GM12878 (cell line): ENCODE data around the gene FRAS1. TPM values are rescaled to one million over a fixed set of nuclear protein-coding genes. Genes with fewer than 3 reads are reported as not detected.
A peak's percentile ranks its signal among the peaks of the same experiment; 100 is the strongest.

Experiments
- ATAC-seq: fragments of 200-7000 bp; cut with Tn5 transposase; 3 replicates; pipeline ENCODE4 v1.9.1; 2020; ENCODE audit warnings: mild to moderate bottlenecking, moderate library complexity
- BruUV-seq: library from RNA; stranded (reverse); fragments of 400-500 nt; replicated peaks from 2 replicates; lab custom pipeline; 2021; lab: Mats Ljungman, UMichigan
- CTCF ChIA-PET: fragments of 300-600 bp; sonication (Branson Sonifier 250); formaldehyde crosslinking; extraction: SDS; loops from one replicate; lab custom pipeline; 2021; ENCODE audit warnings: inconsistent platforms; lab: Yijun Ruan, JAX
- POLR2A ChIA-PET: fragments of 350-600 bp; formaldehyde crosslinking; extraction: SDS; loops from one replicate; lab custom pipeline; 2021; ENCODE audit warnings: inconsistent platforms; lab: Charles Lee
- RAD21 ChIA-PET: fragments of 300-600 bp; sonication (Branson Sonifier 250); formaldehyde crosslinking; loops from one replicate; lab custom pipeline; 2023; ENCODE audit warnings: antibody characterized with exemption; ENCODE audit not compliant: unreplicated experiment; lab: Charles Lee
- SMC1A ChIA-PET: fragments of 300-600 bp; sonication (Branson Sonifier 250); formaldehyde crosslinking; loops from one replicate; lab custom pipeline; 2023; ENCODE audit not compliant: unreplicated experiment, uncharacterized antibody; lab: Charles Lee
- DNase-seq: peaks from one replicate; pipeline ENCODE4 v3.0.0-alpha.2; 2011; ENCODE audit warnings: low read depth, low spot score
- FAIRE-seq: peaks from 3 replicates; lab custom pipeline; 2011; peaks lifted over from hg19 to GRCh38; lab: Jason Lieb, UNC
- H2AFZ ChIP-seq: 2 replicates; pipeline ENCODE4 v1.6.0; 2011; ENCODE audit warnings: low read depth, low read length, control low read depth; ENCODE audit not compliant: control insufficient read depth
- H3K27ac ChIP-seq: 2 replicates; pipeline ENCODE4 v1.5.1; 2011; ENCODE audit warnings: control low read depth; ENCODE audit not compliant: control insufficient read depth, insufficient read depth
- H3K27me3 ChIP-seq, 2 experiments: replicated peaks in 1 of 2; 2 replicates each; pipeline versions ENCODE4 v1.6.0 to v1.6.1; 2011; ENCODE audit warnings: low read length in 1 of 2; ENCODE audit not compliant: control insufficient read depth in 2 of 2, insufficient read depth in 2 of 2
- H3K36me3 ChIP-seq, 2 experiments: 2 replicates each; pipeline ENCODE4 v1.5.1; 2011; ENCODE audit warnings: low read length in 1 of 2; ENCODE audit not compliant: control insufficient read depth in 2 of 2, insufficient read depth in 2 of 2
- H3K4me1 ChIP-seq: 2 replicates; pipeline ENCODE4 v1.6.1; 2011; ENCODE audit warnings: mild to moderate bottlenecking, low read length, moderate library complexity, mixed read lengths; ENCODE audit not compliant: control insufficient read depth, insufficient read depth
- H3K4me2 ChIP-seq: 2 replicates; pipeline ENCODE4 v1.6.0; 2011; ENCODE audit warnings: control low read depth; ENCODE audit not compliant: control insufficient read depth, insufficient read depth
- H3K4me3 ChIP-seq: fragments of 200-600 bp; sonication (generic); 2 replicates; pipeline ENCODE4 v1.5.1; 2016
- H3K79me2 ChIP-seq: 2 replicates; pipeline ENCODE4 v1.6.0; 2011; ENCODE audit warnings: low read length; ENCODE audit not compliant: control insufficient read depth, insufficient read depth
- H3K9ac ChIP-seq: 2 replicates; pipeline ENCODE4 v1.8.0; 2011; ENCODE audit warnings: low read length, control low read depth, mixed read lengths; ENCODE audit not compliant: control insufficient read depth, insufficient read depth
- H3K9me3 ChIP-seq: replicated peaks from 3 replicates; pipeline ENCODE4 v1.5.1; 2011; ENCODE audit warnings: mild to moderate bottlenecking, low read length; ENCODE audit not compliant: control insufficient read depth, insufficient read depth
- H4K20me1 ChIP-seq: 2 replicates; pipeline ENCODE4 v1.6.0; 2011; ENCODE audit not compliant: control insufficient read depth, insufficient read depth
- BHLHE40 ChIP-seq, 2 experiments: fragments of 450-650 bp in 1 of 2; IDR thresholded peaks; 2 replicates each; pipeline ENCODE4 v1.6.1; 2011 to 2017; ENCODE audit warnings: low read depth in 2 of 2, borderline replicate concordance in 1 of 2, improper control_type of control experiment in 1 of 2, low read length in 1 of 2, mild to moderate bottlenecking in 1 of 2
- CBFB ChIP-seq: IDR thresholded peaks from 2 replicates; pipeline ENCODE4 v1.6.1; 2016; ENCODE audit warnings: antibody characterized with exemption, low read depth
- CREM ChIP-seq: IDR thresholded peaks from 2 replicates; pipeline ENCODE4 v1.6.1; 2014; ENCODE audit warnings: antibody characterized with exemption, low read depth
- EGR1 ChIP-seq, 2 experiments: IDR thresholded peaks; 1 replicate in 1 of 2; 2 replicates in 1 of 2; pipeline ENCODE4 v1.6.1; 2011 to 2012; ENCODE audit warnings: low read depth in 2 of 2, low read length in 2 of 2, borderline replicate concordance in 1 of 2, mild to moderate bottlenecking in 1 of 2, moderate library complexity in 1 of 2
- GATAD2B ChIP-seq: fragments of 450-650 bp; conservative IDR thresholded peaks from 2 replicates; pipeline ENCODE4 v1.6.1; 2017; ENCODE audit warnings: low read depth, mild to moderate bottlenecking, moderate library complexity
- HDGF ChIP-seq: fragments of 450-650 bp; IDR thresholded peaks from 2 replicates; pipeline ENCODE4 v1.6.1; 2016; ENCODE audit warnings: antibody characterized with exemption
- IKZF2 ChIP-seq, 2 experiments: fragments of 450-650 bp; IDR thresholded peaks; 2 replicates each; pipeline ENCODE4 v1.6.1; 2017; ENCODE audit warnings: mild to moderate bottlenecking in 2 of 2, moderate library complexity in 2 of 2
- RAD21 ChIP-seq: IDR thresholded peaks from 2 replicates; pipeline ENCODE4 v1.6.1; 2011; ENCODE audit warnings: mild to moderate bottlenecking, low read depth, low read length, moderate library complexity; ENCODE audit not compliant: insufficient read depth
- SIN3A ChIP-seq: IDR thresholded peaks from 2 replicates; pipeline ENCODE4 v1.6.1; 2012; ENCODE audit warnings: low read depth, low read length, improper control_type of control experiment
- STAT1 ChIP-seq: fragments of 450-650 bp; conservative IDR thresholded peaks from 2 replicates; pipeline ENCODE4 v1.6.1; 2014; ENCODE audit warnings: antibody characterized with exemption, mild to moderate bottlenecking
- SUZ12 ChIP-seq: fragments of 200-600 bp; sonication (generic); IDR thresholded peaks from one replicate; pipeline ENCODE4 v1.6.1; 2018; ENCODE audit warnings: antibody characterized with exemption, mild to moderate bottlenecking; ENCODE audit not compliant: unreplicated experiment
- ZNF24 ChIP-seq: fragments of 450-650 bp; IDR thresholded peaks from 2 replicates; pipeline ENCODE4 v1.6.1; 2017; ENCODE audit warnings: antibody characterized with exemption, mild to moderate bottlenecking
- WGBS: methylation state at CpG from one replicate; pipeline ENCODE4 v1.1.6; 2016; ENCODE audit warnings: low lambda C conversion rate; ENCODE audit not compliant: insufficient replicate concordance, insufficient coverage; ENCODE audit errors: missing lambda C conversion rate; 5-methylcytosine and 5-hydroxymethylcytosine counted together
- in situ Hi-C: fragments of 300-500 bp; cut with MboI; formaldehyde crosslinking; loops from 9 replicates; pipeline ENCODE4 v1.14.3; 2018; ENCODE audit warnings: mixed read lengths
- intact Hi-C: fragments of 100-400 bp; cut with micrococcal nuclease; formaldehyde crosslinking; loops from one replicate; pipeline ENCODE4 v1.14.2; 2022; ENCODE audit not compliant: unreplicated experiment
- polyA plus RNA-seq, 11 experiments: library from polyadenylated mRNA; depleted of rRNA in 4 of 11; unstranded in 6 of 11; stranded (reverse) in 5 of 11; fragments of >200 nt; fragmentation: Nextera tagmentation in 4 of 11; fragmentation: Illumina TruSeq in 1 of 11; extraction: Ambion mirVana in 4 of 11; extraction: Trizol in 1 of 11; gene quantifications; 1 replicate in 1 of 11; 2 replicates in 10 of 11; pipeline versions ENCODE4 v1.2.1 to v1.2.3, GENCODE V29; 2011 to 2016; ENCODE audit warnings: inconsistent platforms in 2 of 11, missing spikeins in 2 of 11, low read depth in 1 of 11
- total RNA-seq, 4 experiments: library from RNA; depleted of rRNA in 3 of 4; stranded (reverse); fragments of >200 nt in 3 of 4; fragmentation: Illumina TruSeq in 1 of 4; extraction: Trizol in 1 of 4; gene quantifications; 2 replicates each; pipeline versions ENCODE4 v1.2.1 to v1.2.3, GENCODE V29; 2013 to 2021
- TF ChIP-seq, protein P1 (sequence below): IDR thresholded peaks from 2 replicates; pipeline ENCODE4 v1.6.1; 2012; ENCODE audit warnings: low read depth, low read length, improper control_type of control experiment
- TF ChIP-seq, protein P2 (sequence below): fragments of 450-650 bp; formaldehyde crosslinking; IDR thresholded peaks from 2 replicates; pipeline ENCODE4 v1.4.0; 2022; ENCODE audit warnings: mild to moderate bottlenecking, moderate library complexity

Gene FRAS1
- total and polyA plus RNA-seq, 10 of the 15 experiments (the other 5 are each of a cell fraction or from before 2014, with no cell fraction given), result 0.08 to 11.7 (median 0.20) TPM

DNA sequence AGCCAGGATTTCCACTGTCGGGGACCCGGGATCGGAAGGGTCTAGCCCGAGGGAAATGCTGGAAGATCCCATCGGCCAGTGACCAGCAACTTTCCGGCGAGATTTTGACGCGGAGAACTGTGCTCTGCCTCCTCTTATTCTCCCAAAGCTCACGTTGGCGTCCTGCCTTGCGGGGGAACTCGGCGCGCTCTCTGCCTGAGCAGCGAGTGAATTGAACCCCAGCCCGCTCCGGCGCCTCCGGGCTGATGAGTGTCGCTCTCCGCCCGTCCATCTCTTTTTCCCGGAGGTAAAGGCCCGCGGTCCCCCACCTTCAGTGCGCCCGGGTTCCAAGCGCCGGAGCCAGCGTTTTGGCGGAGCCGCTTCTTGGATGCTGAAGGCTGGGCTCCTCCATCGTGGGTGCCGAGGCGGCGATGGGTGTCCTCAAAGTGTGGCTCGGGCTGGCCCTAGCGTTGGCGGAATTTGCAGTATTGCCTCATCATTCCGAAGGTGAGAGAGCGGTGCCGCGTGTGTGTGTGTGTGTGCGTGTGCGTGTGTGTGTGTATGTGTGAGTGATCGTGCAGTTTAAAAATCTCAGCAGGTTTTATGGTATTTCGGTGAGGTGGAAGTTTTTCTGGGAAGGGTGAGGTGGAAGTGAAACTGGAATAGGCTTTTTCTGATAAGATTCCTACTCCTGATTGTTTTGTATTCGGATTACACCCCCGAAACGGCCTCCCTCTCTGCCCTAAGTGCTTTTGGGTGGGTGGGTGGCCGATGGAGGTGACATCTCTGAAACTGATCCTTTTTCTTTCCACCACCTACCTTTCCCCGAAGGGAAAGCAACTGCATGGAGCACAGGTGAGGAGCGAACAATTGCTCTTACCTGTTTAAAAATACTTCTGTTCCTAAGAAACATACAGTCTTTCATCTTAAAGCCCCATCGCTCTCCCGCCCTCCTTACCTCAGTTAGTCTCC is 752 bp downstream of the FRAS1 start:
- no peaks in the 10 kb centered on the region for H3K36me3 ChIP-seq
- peak overlapping the region; percentile 4; the same call in 1 of the 2 replicates for H2AFZ ChIP-seq
- no peaks in the 10 kb centered on the region for H3K79me2 ChIP-seq
- ATAC-seq (peak; percentile 52), DNase-seq (no peak), FAIRE-seq (no peak)
- no peak overlapping the region for H3K27ac ChIP-seq
- H3K4me1 ChIP-seq, result peaks cover 12% of the 10 kb centered on the region; the same call in 1 of the 2 replicates
- peaks cover 0 to 35% of the 10 kb centered on the region in 2 experiments; a peak in 3 of 4 replicates for H3K27me3 ChIP-seq
- intact Hi-C loops (loop anchor here (5.0 to 10.0 kb wide), 4 partner anchors 507 to 804 kb away; no protein-coding TSS in a partner anchor), in situ Hi-C loops (no loop called here)
- SMC1A ChIA-PET, result interaction anchor here (0.9 to 3.5 kb wide), 11 partner anchors 94 to 587 kb away, joined by 3 to 30 read pairs (median 4); no protein-coding TSS in a partner anchor
- POLR2A ChIA-PET, result interaction anchor here (0.6 kb wide), 1 partner anchor 581 kb away, joined by 3 read pairs; no protein-coding TSS in a partner anchor
- BruUV-seq, result no TSS peak
- H3K4me3 ChIP-seq, result peak overlapping the region; percentile 63; the same call in 1 of the 2 replicates
- no peak overlapping the region for H3K9ac ChIP-seq
- 4% methylated on average over 53 of the region's 56 CpGs for WGBS
- H4K20me1 ChIP-seq, result no peaks in the 10 kb centered on the region
- no peaks in the 10 kb centered on the region for H3K9me3 ChIP-seq
- H3K4me2 ChIP-seq, result peak overlapping the region; percentile 93
- RAD21 ChIA-PET, result interaction anchor here (0.9 to 3.5 kb wide), 20 partner anchors 63 to 805 kb away, joined by 3 to 22 read pairs (median 5); no protein-coding TSS in a partner anchor
- CTCF ChIA-PET, result interaction anchor here (1.0 to 3.4 kb wide), 12 partner anchors 10 to 805 kb away, joined by 3 to 16 read pairs (median 4); no protein-coding TSS in a partner anchor
- TF ChIP-seq SIN3A, result no peak
- TF ChIP-seq ZNF24, result no peak
- no peak for TF ChIP-seq HDGF
- TF ChIP-seq, protein P1, sequence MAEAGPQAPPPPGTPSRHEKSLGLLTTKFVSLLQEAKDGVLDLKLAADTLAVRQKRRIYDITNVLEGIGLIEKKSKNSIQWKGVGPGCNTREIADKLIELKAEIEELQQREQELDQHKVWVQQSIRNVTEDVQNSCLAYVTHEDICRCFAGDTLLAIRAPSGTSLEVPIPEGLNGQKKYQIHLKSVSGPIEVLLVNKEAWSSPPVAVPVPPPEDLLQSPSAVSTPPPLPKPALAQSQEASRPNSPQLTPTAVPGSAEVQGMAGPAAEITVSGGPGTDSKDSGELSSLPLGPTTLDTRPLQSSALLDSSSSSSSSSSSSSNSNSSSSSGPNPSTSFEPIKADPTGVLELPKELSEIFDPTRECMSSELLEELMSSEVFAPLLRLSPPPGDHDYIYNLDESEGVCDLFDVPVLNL, result no peak
- peak; percentile 56 to 77; a peak in 3 of 4 replicates for TF ChIP-seq IKZF2 (IDR thresholded peaks at IDR 0.05)
- TF ChIP-seq GATAD2B, result 0 out of 2 replicates have a peak, but pooled peaks have one; percentile 22
- peak; percentile 55 for TF ChIP-seq SUZ12
- TF ChIP-seq BHLHE40 (IDR thresholded peaks at IDR 0.05; ENCODE audit: borderline replicate concordance in 1 of 2, low read depth in 2 of 2, low read length in 1 of 2), result peak in 1 of 2 experiments; percentile 48; a peak in 1 of 4 replicates
- TF ChIP-seq EGR1 (IDR thresholded peaks at IDR 0.05; ENCODE audit: borderline replicate concordance in 1 of 2, low read depth in 2 of 2, low read length in 2 of 2), result no peak
- no peak for TF ChIP-seq RAD21
- no peak for TF ChIP-seq CBFB
- TF ChIP-seq CREM, result no peak
- no peak for TF ChIP-seq STAT1
- TF ChIP-seq, protein P2, sequence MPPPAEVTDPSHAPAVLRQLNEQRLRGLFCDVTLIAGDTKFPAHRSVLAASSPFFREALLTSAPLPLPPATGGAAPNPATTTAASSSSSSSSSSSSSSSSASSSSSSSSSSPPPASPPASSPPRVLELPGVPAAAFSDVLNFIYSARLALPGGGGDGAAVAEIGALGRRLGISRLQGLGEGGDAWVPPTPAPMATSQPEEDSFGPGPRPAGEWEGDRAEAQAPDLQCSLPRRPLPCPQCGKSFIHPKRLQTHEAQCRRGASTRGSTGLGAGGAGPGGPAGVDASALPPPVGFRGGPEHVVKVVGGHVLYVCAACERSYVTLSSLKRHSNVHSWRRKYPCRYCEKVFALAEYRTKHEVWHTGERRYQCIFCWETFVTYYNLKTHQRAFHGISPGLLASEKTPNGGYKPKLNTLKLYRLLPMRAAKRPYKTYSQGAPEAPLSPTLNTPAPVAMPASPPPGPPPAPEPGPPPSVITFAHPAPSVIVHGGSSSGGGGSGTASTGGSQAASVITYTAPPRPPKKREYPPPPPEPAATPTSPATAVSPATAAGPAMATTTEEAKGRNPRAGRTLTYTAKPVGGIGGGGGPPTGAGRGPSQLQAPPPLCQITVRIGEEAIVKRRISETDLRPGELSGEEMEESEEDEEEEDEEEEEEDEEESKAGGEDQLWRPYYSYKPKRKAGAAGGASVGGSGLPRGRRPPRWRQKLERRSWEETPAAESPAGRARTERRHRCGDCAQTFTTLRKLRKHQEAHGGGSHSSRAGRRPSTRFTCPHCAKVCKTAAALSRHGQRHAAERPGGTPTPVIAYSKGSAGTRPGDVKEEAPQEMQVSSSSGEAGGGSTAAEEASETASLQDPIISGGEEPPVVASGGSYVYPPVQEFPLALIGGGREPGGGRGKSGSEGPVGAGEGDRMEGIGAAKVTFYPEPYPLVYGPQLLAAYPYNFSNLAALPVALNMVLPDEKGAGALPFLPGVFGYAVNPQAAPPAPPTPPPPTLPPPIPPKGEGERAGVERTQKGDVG (CRISPR knock-in tag), result no peak
